Measurements from ENCODE around the gene NOVA2. TPM values are rescaled to one million over a fixed set of nuclear protein-coding genes. Genes with fewer than 3 reads are reported as not detected.

The NOVA2 gene
- total RNA-seq, 1 donor from 2014 or later: 10.7 TPM

- Histone ChIP-seq H3K27ac (ENCODE audit: low read depth, low read length) (no peak overlapping the region), H3K36me3 (ENCODE audit: insufficient read depth, low read length) (no peaks in the 10 kb centered on the region), H3K9me3 (ENCODE audit: insufficient read depth, low read depth, low read length) (no peaks in the 10 kb centered on the region), H4K20me1 (ENCODE audit: insufficient read depth, low read length) (no peaks in the 10 kb centered on the region), H3K79me2 (ENCODE audit: insufficient read depth, low read length) (no peaks in the 10 kb centered on the region), H3K4me2 (ENCODE audit: low read length) (no peak overlapping the region), H3K4me1 (ENCODE audit: insufficient read depth, low read length) (no peaks in the 10 kb centered on the region), H3K27me3 (ENCODE audit: insufficient read depth, low read length) (peaks cover 4% of the 10 kb centered on the region), H2AFZ (ENCODE audit: low read depth, low read length) (no peak overlapping the region), H3K9ac (ENCODE audit: low read length) (no peak overlapping the region), H3K4me3 (ENCODE audit: insufficient read depth, low read depth, low read length) (no peak overlapping the region)
- H3K27ac Mint-ChIP-seq (ENCODE audit: unreplicated experiment): no peak overlapping the region
- no peaks in the 10 kb centered on the region for H3K4me1 Mint-ChIP-seq (ENCODE audit: low read depth, unreplicated experiment)
- TF ChIP-seq CTCF (IDR thresholded peaks at IDR 0.05; ENCODE audit: insufficient read depth, low read depth, low read length) (no peak), EZH2 (IDR thresholded peaks at IDR 0.05; ENCODE audit: insufficient read depth, low read length) (no peak)
- FAIRE-seq (no peak), DNase-seq (ENCODE audit: low read depth) (no peak)
- peaks cover 1% of the 10 kb centered on the region for H3K9me3 Mint-ChIP-seq (ENCODE audit: unreplicated experiment)
- H3K27me3 Mint-ChIP-seq (ENCODE audit: low read depth, unreplicated experiment): peaks cover 37% of the 10 kb centered on the region
- H3K4me3 Mint-ChIP-seq (ENCODE audit: unreplicated experiment): no peak overlapping the region
- H3K36me3 Mint-ChIP-seq (ENCODE audit: low read depth, unreplicated experiment): peaks cover 5% of the 10 kb centered on the region
These were observed 39.9 kb downstream of the NOVA2 start for GRCh38 chr19:45933759-45934158.

- H3K4me2 ChIP-seq (ENCODE audit: low read length): no peak overlapping the region
- no peak overlapping the region for H2AFZ ChIP-seq (ENCODE audit: low read depth, low read length)
- H4K20me1 ChIP-seq (ENCODE audit: insufficient read depth, low read length): no peaks in the 10 kb centered on the region
- peaks cover 2% of the 10 kb centered on the region for H3K27me3 ChIP-seq (ENCODE audit: insufficient read depth, low read length)
- peaks cover 34% of the 10 kb centered on the region for H3K27me3 Mint-ChIP-seq (ENCODE audit: low read depth, unreplicated experiment)
- H3K4me3 Mint-ChIP-seq (ENCODE audit: unreplicated experiment): no peak overlapping the region
- peaks cover 3% of the 10 kb centered on the region for H3K4me1 ChIP-seq (ENCODE audit: insufficient read depth, low read length)
- H3K79me2 ChIP-seq (ENCODE audit: insufficient read depth, low read length): no peaks in the 10 kb centered on the region
- H3K27ac Mint-ChIP-seq (ENCODE audit: unreplicated experiment): no peak overlapping the region
- peaks cover 1% of the 10 kb centered on the region for H3K9me3 Mint-ChIP-seq (ENCODE audit: unreplicated experiment)
- TF ChIP-seq EZH2 (IDR thresholded peaks at IDR 0.05; ENCODE audit: insufficient read depth, low read length): no peak
- no peak for TF ChIP-seq CTCF (IDR thresholded peaks at IDR 0.05; ENCODE audit: insufficient read depth, low read depth, low read length)
- peaks cover 3% of the 10 kb centered on the region for H3K36me3 Mint-ChIP-seq (ENCODE audit: low read depth, unreplicated experiment)
- no peaks in the 10 kb centered on the region for H3K36me3 ChIP-seq (ENCODE audit: insufficient read depth, low read length)
- no peak overlapping the region for H3K4me3 ChIP-seq (ENCODE audit: insufficient read depth, low read depth, low read length)
- FAIRE-seq (no peak), DNase-seq (ENCODE audit: low read depth) (no peak)
- H3K4me1 Mint-ChIP-seq (ENCODE audit: low read depth, unreplicated experiment): no peaks in the 10 kb centered on the region
- H3K9me3 ChIP-seq (ENCODE audit: insufficient read depth, low read depth, low read length): no peaks in the 10 kb centered on the region
- no peak overlapping the region for H3K9ac ChIP-seq (ENCODE audit: low read length)
- no peak overlapping the region for H3K27ac ChIP-seq (ENCODE audit: low read depth, low read length)
These were observed 42.6 kb downstream of the NOVA2 start for GRCh38 chr19:45931055-45931454.

- Mint-ChIP-seq H3K4me3 (ENCODE audit: unreplicated experiment) (no peak overlapping the region), H3K4me1 (ENCODE audit: low read depth, unreplicated experiment) (no peaks in the 10 kb centered on the region), H3K27me3 (ENCODE audit: low read depth, unreplicated experiment) (peaks cover 30% of the 10 kb centered on the region), H3K36me3 (ENCODE audit: low read depth, unreplicated experiment) (peaks cover 4% of the 10 kb centered on the region), H3K9me3 (ENCODE audit: unreplicated experiment) (peaks cover 1% of the 10 kb centered on the region), H3K27ac (ENCODE audit: unreplicated experiment) (no peak overlapping the region)
- FAIRE-seq (no peak), DNase-seq (ENCODE audit: low read depth) (no peak)
- Histone ChIP-seq H3K27ac (ENCODE audit: low read depth, low read length) (no peak overlapping the region), H2AFZ (ENCODE audit: low read depth, low read length) (no peak overlapping the region), H3K27me3 (ENCODE audit: insufficient read depth, low read length) (peaks cover 2% of the 10 kb centered on the region), H3K9me3 (ENCODE audit: insufficient read depth, low read depth, low read length) (no peaks in the 10 kb centered on the region), H3K4me3 (ENCODE audit: insufficient read depth, low read depth, low read length) (no peak overlapping the region), H3K79me2 (ENCODE audit: insufficient read depth, low read length) (no peaks in the 10 kb centered on the region), H3K36me3 (ENCODE audit: insufficient read depth, low read length) (no peaks in the 10 kb centered on the region), H3K4me1 (ENCODE audit: insufficient read depth, low read length) (peaks cover 3% of the 10 kb centered on the region), H3K9ac (ENCODE audit: low read length) (no peak overlapping the region), H4K20me1 (ENCODE audit: insufficient read depth, low read length) (no peaks in the 10 kb centered on the region), H3K4me2 (ENCODE audit: low read length) (no peak overlapping the region)
- TF ChIP-seq CTCF (IDR thresholded peaks at IDR 0.05; ENCODE audit: insufficient read depth, low read depth, low read length): no peak
- no peak for TF ChIP-seq EZH2 (IDR thresholded peaks at IDR 0.05; ENCODE audit: insufficient read depth, low read length)
These were observed 44.4 kb downstream of the NOVA2 start for GRCh38 chr19:45929247-45929646.

Measured in astrocyte (in vitro differentiated cells and primary cell).